Measurements from ENCODE around the gene ST3GAL5.

Gene ST3GAL5

GRCh38 chr2:85866165-85866659 is 22.6 kb downstream of the ST3GAL5 start:
- no peak for DNase-seq

DNA sequence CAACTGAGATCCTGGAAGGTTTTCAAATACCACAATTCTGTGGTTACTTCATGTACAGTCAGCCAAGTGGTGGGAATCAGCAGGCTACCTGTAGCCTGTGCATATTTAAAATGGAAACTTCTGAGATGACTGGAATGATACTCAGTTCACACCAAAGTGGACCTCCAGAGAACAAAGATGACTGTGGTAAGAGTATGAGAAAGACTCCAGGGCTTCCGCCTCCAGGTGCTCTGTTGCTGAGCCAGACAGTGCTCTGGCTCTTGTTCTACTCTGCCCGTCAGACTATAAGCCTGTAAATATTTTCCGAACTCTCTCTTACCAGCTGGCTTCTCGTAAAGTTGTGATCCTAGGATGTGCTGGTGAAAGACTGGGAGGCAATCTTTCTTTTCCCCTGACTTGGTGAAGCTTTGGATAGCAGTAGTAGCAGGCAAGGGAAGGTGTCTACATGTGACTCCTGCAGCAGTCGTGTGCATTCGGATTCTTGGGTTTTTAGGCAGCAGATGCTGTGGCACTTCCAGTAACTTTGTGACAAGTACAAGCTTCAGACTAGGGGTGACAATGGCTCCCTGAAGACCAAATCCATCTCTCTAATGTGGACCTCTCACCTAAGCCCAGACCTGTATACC is 23.1 kb downstream of the ST3GAL5 start:
- no peak for DNase-seq

GRCh38 chr2:85864654-85865053 is 24.1 kb downstream of the ST3GAL5 start:
- no peak for DNase-seq

GRCh38 chr2:85862426-85862825 is 26.4 kb downstream of the ST3GAL5 start:
- DNase-seq, result no peak

DNA sequence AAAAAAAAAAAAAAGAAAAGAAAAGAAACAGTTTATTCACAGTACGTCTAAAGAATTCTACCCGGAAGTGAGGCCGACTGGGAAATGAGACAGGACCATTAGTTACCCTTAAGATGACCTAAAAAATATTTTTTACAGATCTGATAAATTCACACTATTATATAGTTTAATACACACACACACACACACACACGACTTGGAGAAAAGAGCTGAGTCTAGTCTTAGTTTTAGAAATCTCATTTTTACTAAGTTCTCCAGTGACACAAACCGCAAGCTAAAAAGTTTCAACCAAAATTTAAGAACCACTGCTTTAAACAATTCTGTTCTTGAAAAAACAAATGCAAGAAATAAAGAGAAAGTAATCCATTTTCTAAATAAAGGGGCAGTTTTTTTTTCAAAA is 27.1 kb downstream of the ST3GAL5 start:
- DNase-seq, result no peak

DNA sequence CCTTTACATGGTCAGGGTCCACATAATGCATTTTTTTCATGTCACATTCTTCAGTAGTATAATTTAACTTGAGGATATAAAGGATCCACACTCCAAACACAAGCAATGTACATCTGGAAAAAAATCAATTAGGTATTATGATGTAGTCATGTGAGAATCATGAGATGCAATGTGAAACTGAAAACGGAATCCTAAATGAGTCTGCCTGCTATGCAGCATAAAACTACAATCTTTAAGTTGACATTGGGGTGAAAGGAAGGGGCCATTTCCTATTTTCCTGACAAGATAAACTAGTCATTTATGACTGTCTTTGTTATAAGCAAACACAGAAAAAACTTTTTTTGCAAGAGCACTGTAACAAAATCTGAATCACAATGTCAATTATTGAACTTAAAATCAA is 27.6 kb downstream of the ST3GAL5 start:
- DNase-seq, result peak; percentile 24 to 73 (median 56)

DNA sequence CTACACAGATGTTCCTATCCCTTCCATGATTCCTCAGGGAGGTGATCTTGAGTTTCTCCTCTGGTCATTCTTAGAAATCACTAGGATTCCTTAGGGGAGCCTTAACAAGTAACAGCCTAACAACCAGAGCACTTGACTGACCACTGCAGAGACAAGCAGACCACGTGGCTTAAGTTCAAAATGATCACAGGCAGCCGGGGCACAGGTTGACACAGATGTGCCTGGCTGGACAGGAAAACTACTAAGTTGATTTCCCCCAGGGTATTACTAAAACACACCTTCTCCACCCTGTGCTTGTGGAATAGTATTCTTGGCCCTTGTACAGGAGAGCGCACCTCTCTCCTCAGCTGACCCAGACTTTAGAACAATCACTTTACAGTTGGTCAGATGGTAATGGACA is 29.9 kb downstream of the ST3GAL5 start:
- DNase-seq, result no peak

GRCh38 chr2:85854897-85855296 is 33.9 kb downstream of the ST3GAL5 start:
- DNase-seq, result no peak

GRCh38 chr2:85854166-85854509 is 34.7 kb downstream of the ST3GAL5 start:
- peak in 1 of 4 experiments; percentile 12 for DNase-seq

DNA sequence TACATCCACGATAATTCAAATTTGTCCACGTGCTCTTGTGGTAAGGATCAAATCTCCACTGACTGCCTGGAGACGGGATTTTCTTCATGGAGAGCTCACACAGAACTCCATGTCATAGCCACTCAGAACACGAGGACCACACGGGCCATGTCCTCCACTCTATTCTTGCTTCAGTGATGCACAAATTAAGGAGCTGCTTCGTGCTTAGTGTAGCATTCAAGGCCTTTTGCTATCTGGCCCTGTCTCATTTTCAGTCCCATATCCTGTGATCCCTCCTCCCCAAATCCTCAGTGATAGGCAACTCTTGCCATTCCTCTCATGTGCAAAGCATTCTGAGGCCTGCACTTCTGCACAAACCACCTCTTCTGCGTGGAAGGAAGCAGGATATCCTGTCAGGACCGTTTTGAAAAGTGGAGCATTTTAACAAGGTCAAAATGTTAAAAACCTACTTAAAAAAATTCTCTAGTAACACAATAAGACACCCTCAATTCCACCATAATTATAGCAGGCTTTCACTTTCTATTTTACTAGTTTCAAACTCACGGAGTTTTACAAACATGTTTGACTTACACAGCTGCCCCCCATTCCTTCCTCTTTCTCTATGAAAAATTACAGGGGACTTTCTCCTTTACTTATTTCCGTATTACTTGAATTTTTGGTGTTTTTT is 35.2 kb downstream of the ST3GAL5 start:
- DNase-seq, result peak in 3 of 4 experiments; percentile 14 to 66 (median 53)

DNA sequence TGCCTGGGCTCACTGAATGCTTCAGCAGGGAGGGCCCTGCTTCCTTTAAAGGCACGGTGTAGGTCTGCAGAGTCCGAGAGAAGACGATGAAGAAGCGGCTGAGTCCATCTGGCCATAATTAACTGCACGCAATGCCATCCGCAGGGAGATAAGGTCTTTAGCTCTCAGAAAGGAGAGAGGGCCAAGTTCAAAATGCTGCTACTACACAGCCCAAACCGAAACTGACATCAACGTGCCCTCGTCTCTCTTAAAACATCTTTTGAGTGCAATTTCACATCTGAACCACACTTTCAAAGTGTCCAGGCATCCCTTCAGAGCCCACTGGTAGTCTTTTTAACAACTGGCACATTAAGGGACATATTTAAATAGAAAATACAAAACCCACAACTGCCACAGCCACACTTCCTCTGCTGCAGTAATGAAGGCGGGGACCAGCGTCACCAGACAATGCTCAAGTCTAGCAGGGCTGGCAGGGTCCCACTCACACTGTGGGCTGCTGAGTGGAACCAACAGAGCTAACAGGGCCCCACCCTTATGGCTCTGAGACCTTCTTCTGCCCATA is 35.8 kb downstream of the ST3GAL5 start:
- peak in 3 of 4 experiments; percentile 44 to 56 (median 48) for DNase-seq

- DNase-seq, result no peak
These were observed 36.5 kb downstream of the ST3GAL5 start for GRCh38 chr2:85852152-85852840.

- DNase-seq, result no peak
These were observed 37.3 kb downstream of the ST3GAL5 start for GRCh38 chr2:85851253-85852151.

GRCh38 chr2:85850451-85850850 is 38.3 kb downstream of the ST3GAL5 start:
- no peak for DNase-seq

DNA sequence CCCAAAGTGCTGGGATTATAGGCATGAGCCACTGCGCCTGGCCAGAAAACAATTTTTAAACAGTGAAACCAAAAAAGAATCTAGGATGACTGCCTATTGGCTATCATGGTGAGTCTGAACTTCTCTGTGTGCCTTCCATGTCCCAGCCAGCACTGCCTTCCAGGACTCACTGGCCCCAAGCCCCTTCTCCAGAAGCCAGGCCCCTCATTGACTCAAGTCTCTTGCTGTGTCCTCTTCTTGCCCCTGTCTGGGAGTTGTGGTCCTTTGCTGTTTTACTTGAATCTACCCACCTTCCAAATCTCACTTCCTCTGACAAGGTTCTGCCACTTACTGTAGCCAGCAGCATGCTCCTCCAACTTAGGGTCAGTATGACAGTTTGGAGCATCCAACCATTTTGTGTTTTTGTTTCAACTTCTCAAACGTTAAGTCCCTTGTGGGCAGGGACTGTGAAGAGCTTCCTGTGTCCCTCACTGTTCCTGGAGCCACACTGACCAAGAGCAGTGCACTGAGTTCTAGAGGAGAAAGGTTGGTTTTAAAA is 41.7 kb downstream of the ST3GAL5 start:
- DNase-seq, result no peak

DNA sequence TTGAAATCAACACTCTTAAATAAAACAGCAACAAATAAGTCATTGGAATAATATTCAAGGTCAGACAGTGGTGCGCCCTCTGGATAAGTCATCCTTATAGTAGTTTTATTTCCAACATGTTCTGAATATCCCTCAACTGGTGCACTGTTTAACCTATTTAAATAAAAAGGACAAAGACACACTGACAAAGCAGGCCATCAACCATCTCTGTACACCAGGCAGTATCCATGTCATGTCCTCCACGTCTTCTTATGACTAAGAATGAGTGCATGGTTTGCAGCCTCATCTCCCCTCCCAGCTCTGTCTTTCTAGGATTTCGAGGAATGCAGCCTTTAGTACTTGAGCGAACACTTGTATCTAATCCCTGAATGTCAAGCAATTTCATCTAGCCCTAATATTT is 42.4 kb downstream of the ST3GAL5 start:
- no peak for DNase-seq

- DNase-seq, result peak; percentile 72 to 91 (median 85)
These were observed 44.3 kb downstream of the ST3GAL5 start for GRCh38 chr2:85844486-85844885.

DNA sequence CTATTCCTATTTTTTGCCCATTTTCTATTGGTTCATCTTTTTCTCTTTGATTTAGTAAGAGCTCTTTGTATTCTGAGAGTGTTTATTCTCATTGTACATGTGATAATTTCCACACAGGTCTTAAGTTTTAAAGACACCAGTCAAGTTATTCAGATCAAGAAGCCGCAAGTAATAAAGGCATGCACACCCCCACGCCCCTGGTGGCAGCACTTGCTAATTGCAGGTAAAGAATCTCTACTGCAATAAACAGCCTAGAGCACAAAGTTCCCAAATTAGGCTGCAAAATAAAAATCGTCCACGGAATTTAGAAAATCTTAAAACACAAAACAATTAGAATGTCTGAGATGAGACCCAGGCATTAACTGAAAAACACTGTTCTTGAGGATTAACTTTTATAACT is 45.2 kb downstream of the ST3GAL5 start:
- peak; percentile 40 to 59 (median 52) for DNase-seq

DNA sequence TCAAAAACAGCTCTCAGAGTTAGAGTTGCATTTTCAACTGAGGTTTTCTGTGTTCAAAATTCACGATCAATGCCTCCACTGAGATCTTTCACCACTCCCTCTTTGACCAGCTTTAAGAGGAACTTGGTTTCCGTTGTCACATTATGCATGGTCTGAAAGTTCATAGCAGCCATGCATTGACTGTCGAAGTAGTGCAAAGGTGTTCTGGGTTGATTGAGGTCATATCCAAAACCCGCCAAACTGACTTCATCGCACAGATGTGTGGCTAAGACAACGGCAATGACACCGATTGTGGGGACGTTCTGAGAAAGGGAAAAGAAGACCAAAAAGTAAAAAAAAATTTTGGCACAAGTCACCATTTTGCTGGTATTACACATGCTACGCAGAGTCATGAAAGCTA is 48.7 kb downstream of the ST3GAL5 start:
- DNase-seq, result no peak

- no peak for DNase-seq
These were observed 49.3 kb downstream of the ST3GAL5 start for GRCh38 chr2:85839461-85839860.

- DNase-seq, result no peak
These were observed 50.1 kb downstream of the ST3GAL5 start for GRCh38 chr2:85838641-85839040.

GRCh38 chr2:85838181-85838580 is 50.6 kb downstream of the ST3GAL5 start:
- no peak for DNase-seq
